Right atrium auricular region (tissue), 2 donors: ENCODE data around the gene MICAL2. TPM values are rescaled to one million over a fixed set of nuclear protein-coding genes. Genes with fewer than 3 reads are reported as not detected.

Experiments
- DNase-seq: peaks from one replicate; pipeline ENCODE4 v3.0.0-alpha.2; 2019; ENCODE audit warnings: low spot score
- H3K27ac ChIP-seq, 2 donors: fragments of 200-600 bp; sonication (generic); 1 replicate in 1 of 2; 2 replicates in 1 of 2; pipeline ENCODE4 v1.5.1; 2016 to 2019
- H3K27me3 ChIP-seq, 2 donors: fragments of 200-600 bp; sonication (generic); one replicate each; pipeline versions ENCODE4 v1.5.1 to v1.6.0; 2017 to 2019
- H3K36me3 ChIP-seq: fragments of 200-600 bp; sonication (generic); one replicate; pipeline ENCODE4 v1.5.1; 2016
- H3K4me1 ChIP-seq, 2 donors: fragments of 200-600 bp; sonication (generic); one replicate each; pipeline versions ENCODE4 v1.5.1 to v1.6.0; 2017 to 2019
- H3K4me3 ChIP-seq, 2 donors: fragments of 200-600 bp; sonication (generic); 1 replicate in 1 of 2; 2 replicates in 1 of 2; pipeline ENCODE4 v1.5.1; 2017 to 2019; ENCODE audit warnings: mild to moderate bottlenecking in 1 of 2, moderate library complexity in 1 of 2
- H3K9me3 ChIP-seq, 2 donors: fragments of 200-600 bp; sonication (generic); one replicate each; pipeline ENCODE4 v1.5.1; 2019
- total RNA-seq, 2 donors: library from RNA; depleted of rRNA; stranded (reverse); fragments of >200 nt; gene quantifications; one replicate each; pipeline ENCODE4 v1.1.0, GENCODE V29; 2016
- TF ChIP-seq, protein P1 (sequence below), 2 donors: fragments of 200-600 bp; sonication (generic); IDR thresholded peaks; one replicate each; pipeline ENCODE4 v1.5.1; 2019; ENCODE audit warnings: antibody characterized with exemption in 2 of 2

The MICAL2 gene
- total RNA-seq, 2 donors from 2014 or later = 77.6 to 84.5 TPM

DNA sequence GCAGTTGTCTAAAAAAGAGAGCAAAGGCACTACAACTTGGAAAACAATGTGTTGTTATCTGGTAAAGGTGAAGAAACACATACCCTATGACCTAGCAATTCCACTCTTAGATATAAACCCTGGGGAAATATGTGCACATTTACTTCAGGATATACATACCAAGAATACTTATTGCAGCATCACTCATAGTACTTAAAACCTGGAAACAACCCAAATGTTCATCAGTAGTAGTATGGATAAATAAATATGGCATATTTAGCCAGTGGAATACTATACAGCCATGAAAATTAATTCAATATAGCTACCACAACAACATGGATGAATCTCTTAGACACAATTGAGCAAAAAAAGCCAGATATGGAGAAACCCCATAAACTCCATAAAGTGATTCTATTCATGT, 26.1 kb upstream of the MICAL2 start:
- H3K27ac ChIP-seq = peak overlapping the region in 1 of 2 donors; percentile 15
- H3K9me3 ChIP-seq = no peaks in the 10 kb centered on the region
- H3K4me3 ChIP-seq = no peak overlapping the region
- no peak for DNase-seq
- peaks cover 0 to 41% of the 10 kb centered on the region in 2 donors for H3K4me1 ChIP-seq
- TF ChIP-seq, protein P1, sequence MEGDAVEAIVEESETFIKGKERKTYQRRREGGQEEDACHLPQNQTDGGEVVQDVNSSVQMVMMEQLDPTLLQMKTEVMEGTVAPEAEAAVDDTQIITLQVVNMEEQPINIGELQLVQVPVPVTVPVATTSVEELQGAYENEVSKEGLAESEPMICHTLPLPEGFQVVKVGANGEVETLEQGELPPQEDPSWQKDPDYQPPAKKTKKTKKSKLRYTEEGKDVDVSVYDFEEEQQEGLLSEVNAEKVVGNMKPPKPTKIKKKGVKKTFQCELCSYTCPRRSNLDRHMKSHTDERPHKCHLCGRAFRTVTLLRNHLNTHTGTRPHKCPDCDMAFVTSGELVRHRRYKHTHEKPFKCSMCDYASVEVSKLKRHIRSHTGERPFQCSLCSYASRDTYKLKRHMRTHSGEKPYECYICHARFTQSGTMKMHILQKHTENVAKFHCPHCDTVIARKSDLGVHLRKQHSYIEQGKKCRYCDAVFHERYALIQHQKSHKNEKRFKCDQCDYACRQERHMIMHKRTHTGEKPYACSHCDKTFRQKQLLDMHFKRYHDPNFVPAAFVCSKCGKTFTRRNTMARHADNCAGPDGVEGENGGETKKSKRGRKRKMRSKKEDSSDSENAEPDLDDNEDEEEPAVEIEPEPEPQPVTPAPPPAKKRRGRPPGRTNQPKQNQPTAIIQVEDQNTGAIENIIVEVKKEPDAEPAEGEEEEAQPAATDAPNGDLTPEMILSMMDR (IDR thresholded peaks at IDR 0.05) = no peak
- H3K27me3 ChIP-seq = no peaks in the 10 kb centered on the region
- H3K36me3 ChIP-seq = no peaks in the 10 kb centered on the region

DNA sequence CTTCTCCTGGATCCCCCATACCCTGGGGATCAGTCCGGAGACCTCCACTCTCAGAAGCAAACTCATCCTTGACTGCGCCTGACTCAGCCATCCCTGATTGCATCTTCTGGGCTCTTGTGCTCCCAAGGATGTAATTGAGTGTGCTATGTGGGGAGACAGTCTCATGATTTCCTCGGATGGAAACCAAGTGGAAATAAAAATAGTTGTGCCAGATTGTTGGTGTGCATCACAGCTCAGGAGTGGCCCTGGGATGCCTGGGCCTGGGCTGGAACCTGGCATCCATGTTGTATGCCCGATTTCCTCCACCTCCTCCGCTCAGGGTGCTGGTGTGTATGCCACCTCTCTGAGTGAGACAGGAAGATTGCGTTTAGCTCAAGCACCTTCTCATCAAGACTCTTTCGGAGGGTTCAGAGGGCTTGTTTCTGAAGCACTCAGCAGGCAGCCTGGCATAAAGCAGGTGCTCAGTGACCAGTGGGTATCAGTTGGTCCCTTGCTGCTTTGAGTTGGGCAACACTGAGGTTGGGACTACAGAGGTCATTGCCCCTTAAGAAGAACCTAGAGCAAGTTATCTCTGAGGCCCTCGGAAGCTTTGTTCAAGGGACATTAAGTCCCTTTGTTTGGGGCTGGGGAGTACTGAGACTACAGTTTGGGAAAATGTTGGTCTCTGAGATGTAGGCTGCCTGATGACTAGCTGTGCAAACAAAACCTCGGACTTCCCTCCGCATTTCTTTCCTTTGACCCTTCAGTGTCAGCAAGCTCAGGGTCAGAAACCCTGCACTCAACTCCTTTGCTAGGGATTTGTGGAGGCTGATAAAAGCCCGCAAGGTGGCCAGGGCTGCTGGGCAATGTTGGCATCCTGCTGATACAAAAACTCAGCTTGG, 24.8 kb upstream of the MICAL2 start:
- Histone ChIP-seq H3K36me3 (no peaks in the 10 kb centered on the region), H3K9me3 (no peaks in the 10 kb centered on the region), H3K27ac (peak overlapping the region; percentile 83 to 89), H3K4me1 (peaks cover 0 to 55% of the 10 kb centered on the region in 2 donors), H3K4me3 (no peak overlapping the region), H3K27me3 (no peaks in the 10 kb centered on the region)
- no peak for DNase-seq
- TF ChIP-seq, protein P1 (IDR thresholded peaks at IDR 0.05) = no peak

DNA sequence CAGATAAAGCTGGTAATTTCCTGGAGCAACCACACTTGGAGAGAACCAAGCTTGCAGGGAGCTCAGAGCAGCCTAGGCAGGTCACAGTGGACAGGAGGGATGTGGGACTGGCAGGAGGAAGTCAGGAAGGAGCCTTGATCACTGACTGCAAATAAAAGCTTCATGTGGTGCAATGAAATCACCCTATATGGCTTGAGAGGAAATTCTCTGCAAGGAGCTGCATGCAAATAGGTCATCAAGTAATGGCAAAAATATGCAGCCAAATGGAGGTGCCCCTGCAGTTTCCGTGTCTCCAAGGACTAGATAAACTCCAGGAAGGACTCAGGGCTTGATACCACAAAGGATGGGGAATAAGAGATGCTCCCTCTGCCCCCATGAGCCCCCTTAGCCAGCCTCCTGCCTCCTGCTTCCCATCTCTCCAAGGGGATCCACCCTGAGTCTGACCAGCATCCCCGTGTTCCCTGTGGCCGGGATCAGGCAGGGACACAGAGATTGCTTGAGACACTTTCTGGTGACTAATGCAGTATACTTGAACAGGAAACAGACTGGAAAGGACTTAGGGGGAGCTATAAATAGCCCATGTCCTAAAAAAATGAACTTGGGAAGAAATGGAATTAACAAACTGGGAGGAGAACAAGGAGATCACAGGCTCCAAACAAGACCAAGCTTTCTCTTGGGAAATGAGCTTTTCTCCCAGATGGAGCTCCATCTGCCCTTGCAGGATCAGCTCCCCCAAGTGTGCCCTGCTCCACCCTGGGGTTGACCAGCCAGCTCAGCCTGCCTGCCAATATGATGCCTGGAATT, 23.9 kb upstream of the MICAL2 start:
- peaks cover 0 to 63% of the 10 kb centered on the region in 2 donors for H3K4me1 ChIP-seq
- peak; percentile 90 for DNase-seq
- H3K36me3 ChIP-seq = no peaks in the 10 kb centered on the region
- H3K4me3 ChIP-seq = no peak overlapping the region
- no peaks in the 10 kb centered on the region for H3K9me3 ChIP-seq
- peak overlapping the region; percentile 83 to 89 for H3K27ac ChIP-seq
- no peaks in the 10 kb centered on the region for H3K27me3 ChIP-seq
- TF ChIP-seq, protein P1 (IDR thresholded peaks at IDR 0.05) = no peak

DNA sequence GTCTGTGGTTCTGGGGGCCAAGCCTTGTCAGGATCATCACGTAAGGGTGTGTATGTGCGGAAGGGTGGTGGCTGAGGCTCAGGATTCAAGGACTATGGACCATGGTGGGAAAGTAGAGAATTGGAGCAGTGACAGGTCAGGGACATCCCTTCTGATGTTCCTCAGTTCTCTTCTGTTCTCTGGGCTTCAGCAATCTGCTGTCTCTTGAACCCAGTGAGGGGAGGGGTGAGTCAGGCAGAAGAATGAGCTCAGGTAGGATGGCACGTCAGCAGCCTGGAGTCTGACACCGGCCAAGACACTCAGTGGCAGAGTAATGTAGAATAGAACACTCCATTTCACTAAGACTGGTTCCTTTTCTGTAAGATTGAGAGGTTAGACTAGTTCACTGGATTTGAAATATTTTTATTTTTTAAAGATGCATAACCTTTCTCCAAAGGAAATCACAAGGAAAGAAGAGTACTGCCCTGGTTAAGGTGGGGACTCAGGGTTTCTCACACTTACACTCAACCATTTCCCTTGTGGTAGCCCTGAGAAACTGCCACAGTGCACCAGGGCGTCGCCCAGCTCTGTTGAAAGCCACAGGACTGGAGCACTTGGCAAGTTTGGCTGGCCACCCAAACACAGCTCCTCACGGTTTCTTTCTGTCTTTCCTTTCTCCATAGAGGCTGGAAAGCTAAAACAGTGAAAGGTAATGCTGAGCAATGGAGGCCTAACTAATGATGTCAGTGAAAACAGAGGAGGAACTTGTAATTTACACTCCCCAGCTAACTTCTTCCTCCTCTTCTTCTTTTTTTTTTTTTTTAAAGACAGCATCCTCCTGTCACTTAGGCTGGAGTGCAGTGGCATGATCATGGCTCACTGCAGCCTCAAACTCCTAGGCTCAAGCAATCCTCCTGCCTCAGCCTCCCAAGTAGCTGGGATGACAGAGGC, 23.1 kb upstream of the MICAL2 start:
- Histone ChIP-seq H3K9me3 (no peaks in the 10 kb centered on the region), H3K27ac (peak overlapping the region; percentile 83 to 89), H3K27me3 (no peaks in the 10 kb centered on the region), H3K36me3 (no peaks in the 10 kb centered on the region), H3K4me1 (peaks cover 0 to 72% of the 10 kb centered on the region in 2 donors), H3K4me3 (no peak overlapping the region)
- no peak for DNase-seq
- TF ChIP-seq, protein P1 (IDR thresholded peaks at IDR 0.05) = peak in 1 of 2 donors; percentile 24

DNA sequence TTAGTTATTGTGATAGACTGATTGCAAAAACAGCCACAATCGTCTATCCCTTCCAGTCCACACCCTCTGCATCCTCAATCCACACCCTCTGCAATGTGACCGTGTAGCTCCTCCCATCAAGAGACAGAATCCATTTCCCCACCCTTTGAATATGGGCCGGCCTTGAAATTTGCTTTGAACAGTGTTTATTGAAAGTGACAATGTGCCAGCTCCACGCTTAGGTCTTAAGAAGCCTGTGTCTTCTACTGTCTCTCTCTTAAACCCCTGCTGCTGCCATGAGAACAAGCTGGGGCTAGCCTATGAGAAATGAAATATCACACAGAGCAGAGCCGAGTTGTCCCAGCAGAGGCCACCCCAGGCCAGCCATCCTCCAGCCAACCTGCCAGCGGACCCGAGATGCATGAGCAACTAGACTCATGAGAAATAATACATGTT, 22.3 kb upstream of the MICAL2 start:
- peaks cover 0 to 75% of the 10 kb centered on the region in 2 donors for H3K4me1 ChIP-seq
- peak; percentile 83 for DNase-seq
- TF ChIP-seq, protein P1 (IDR thresholded peaks at IDR 0.05) = peak; percentile 25 to 71

More for the DNA sequence above, 22.3 kb upstream of the MICAL2 start:
- no peaks in the 10 kb centered on the region for H3K9me3 ChIP-seq
- no peaks in the 10 kb centered on the region for H3K36me3 ChIP-seq
- H3K27ac ChIP-seq = peak overlapping the region; percentile 83 to 89
- H3K4me3 ChIP-seq = no peak overlapping the region
- H3K27me3 ChIP-seq = no peaks in the 10 kb centered on the region
